Measurements from ENCODE around the gene ERF.

The ERF gene

GRCh38 chr19:42250666-42251531 is 4.0 kb downstream of the ERF start:
- no peak for DNase-seq (ENCODE audit: low spot score)

DNA sequence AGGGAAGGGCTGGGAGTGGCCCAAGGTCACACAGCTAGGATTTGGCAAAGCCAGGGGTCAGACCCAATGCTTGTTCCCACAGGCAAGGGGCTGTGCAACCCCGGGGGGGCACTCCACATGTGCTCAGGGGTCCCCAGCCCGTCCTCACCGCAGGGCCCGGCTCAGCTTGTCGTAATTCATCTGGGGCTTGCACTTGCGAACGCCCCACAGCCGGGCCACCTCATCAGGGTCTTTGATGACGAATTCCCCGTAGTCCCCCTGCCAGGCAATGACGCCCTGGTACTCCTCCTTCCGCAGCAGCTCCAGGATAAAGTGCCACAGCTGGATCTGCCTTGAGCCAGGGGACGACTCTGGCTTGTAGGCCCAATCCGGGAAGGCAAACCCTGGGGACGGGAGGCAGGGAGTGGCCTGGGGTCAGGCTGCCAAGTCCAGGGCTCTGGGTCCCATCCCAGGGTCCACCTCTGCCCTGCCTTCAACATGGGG is 4.7 kb downstream of the ERF start:
- no peak for TF ChIP-seq CTCF (IDR thresholded peaks at IDR 0.05; ENCODE audit: extremely low read depth, missing control alignments)

More at GRCh38 chr19:42250666-42251531, 4.0 kb downstream of the ERF start:
- no peak for TF ChIP-seq CTCF (IDR thresholded peaks at IDR 0.05; ENCODE audit: extremely low read depth, missing control alignments)

GRCh38 chr19:42249769-42250168 is 5.2 kb downstream of the ERF start:
- DNase-seq (ENCODE audit: low spot score) = no peak
- TF ChIP-seq CTCF (IDR thresholded peaks at IDR 0.05; ENCODE audit: extremely low read depth, missing control alignments) = no peak

More for the DNA sequence above, 4.7 kb downstream of the ERF start:
- DNase-seq (ENCODE audit: low spot score) = no peak

- no peak for TF ChIP-seq CTCF (IDR thresholded peaks at IDR 0.05; ENCODE audit: extremely low read depth, missing control alignments)
- DNase-seq (ENCODE audit: low spot score) = no peak
These were observed 5.7 kb downstream of the ERF start for GRCh38 chr19:42249149-42249750.

GRCh38 chr19:42248270-42249148 is 6.4 kb downstream of the ERF start:
- DNase-seq (ENCODE audit: low spot score) = no peak
- TF ChIP-seq CTCF (IDR thresholded peaks at IDR 0.05; ENCODE audit: extremely low read depth, missing control alignments) = no peak

- TF ChIP-seq CTCF (IDR thresholded peaks at IDR 0.05; ENCODE audit: extremely low read depth, missing control alignments) = no peak
- DNase-seq (ENCODE audit: low spot score) = no peak
These were observed 7.2 kb downstream of the ERF start for GRCh38 chr19:42247640-42248199.

Data from GM20000 (cell line).